ENCODE results near the gene MYO5B.

DNA sequence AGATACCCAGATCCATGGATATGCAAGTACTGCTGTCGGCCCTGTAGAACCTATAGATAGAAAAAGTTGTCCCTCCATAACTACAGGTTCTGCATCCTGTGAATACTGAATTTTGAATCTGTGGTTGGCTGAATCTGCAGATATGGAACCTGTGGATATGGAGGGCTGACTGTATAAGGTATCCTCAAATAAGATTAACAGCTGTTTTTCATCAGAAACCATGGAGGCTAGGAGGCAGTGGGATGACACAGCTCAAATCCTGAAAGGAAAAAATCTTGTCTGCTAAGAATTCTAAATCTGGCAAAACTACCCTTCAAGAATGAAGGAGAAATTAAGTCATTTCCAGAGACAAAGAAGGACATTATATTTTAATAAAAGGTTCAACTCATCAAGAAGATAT is 367.0 kb downstream of the MYO5B start:
- TF ChIP-seq, protein P1, sequence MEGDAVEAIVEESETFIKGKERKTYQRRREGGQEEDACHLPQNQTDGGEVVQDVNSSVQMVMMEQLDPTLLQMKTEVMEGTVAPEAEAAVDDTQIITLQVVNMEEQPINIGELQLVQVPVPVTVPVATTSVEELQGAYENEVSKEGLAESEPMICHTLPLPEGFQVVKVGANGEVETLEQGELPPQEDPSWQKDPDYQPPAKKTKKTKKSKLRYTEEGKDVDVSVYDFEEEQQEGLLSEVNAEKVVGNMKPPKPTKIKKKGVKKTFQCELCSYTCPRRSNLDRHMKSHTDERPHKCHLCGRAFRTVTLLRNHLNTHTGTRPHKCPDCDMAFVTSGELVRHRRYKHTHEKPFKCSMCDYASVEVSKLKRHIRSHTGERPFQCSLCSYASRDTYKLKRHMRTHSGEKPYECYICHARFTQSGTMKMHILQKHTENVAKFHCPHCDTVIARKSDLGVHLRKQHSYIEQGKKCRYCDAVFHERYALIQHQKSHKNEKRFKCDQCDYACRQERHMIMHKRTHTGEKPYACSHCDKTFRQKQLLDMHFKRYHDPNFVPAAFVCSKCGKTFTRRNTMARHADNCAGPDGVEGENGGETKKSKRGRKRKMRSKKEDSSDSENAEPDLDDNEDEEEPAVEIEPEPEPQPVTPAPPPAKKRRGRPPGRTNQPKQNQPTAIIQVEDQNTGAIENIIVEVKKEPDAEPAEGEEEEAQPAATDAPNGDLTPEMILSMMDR (IDR thresholded peaks at IDR 0.05), result no peak
- no peak for TF ChIP-seq POLR2A (IDR thresholded peaks at IDR 0.05)

Data from lower leg skin (tissue), 3 donors.